Left lung (tissue), 10 donors: ENCODE measurements around the gene PCNT. TPM values are rescaled to one million over a fixed set of nuclear protein-coding genes. Genes with fewer than 3 reads are reported as not detected.

Experiments
- ATAC-seq: fragments of 200-7000 bp; cut with Tn5 transposase; one replicate; pipeline ENCODE4 v1.9.1; 2020; ENCODE audit warnings: moderate library complexity
- DNase-seq, 4 donors: peaks; one replicate each; pipeline ENCODE4 v3.0.0-alpha.2; 2013 to 2020
- H3K27ac ChIP-seq, 2 donors: fragments of 200-600 bp; sonication (generic) in 1 of 2; one replicate each; pipeline versions ENCODE4 v1.5.0 to v1.8.0; 2020 to 2021
- H3K27me3 ChIP-seq, 2 donors: fragments of 200-600 bp; sonication (generic) in 1 of 2; one replicate each; pipeline versions ENCODE4 v1.5.0 to v1.8.0; 2020 to 2021
- H3K36me3 ChIP-seq, 2 donors: fragments of 200-600 bp; sonication (generic) in 1 of 2; one replicate each; pipeline versions ENCODE4 v1.5.0 to v1.8.0; 2020 to 2021
- H3K4me1 ChIP-seq, 2 donors: fragments of 200-600 bp; one replicate each; pipeline ENCODE4 v1.8.0; 2021
- H3K4me3 ChIP-seq, 2 donors: fragments of 200-600 bp; sonication (generic) in 1 of 2; one replicate each; pipeline versions ENCODE4 v1.5.0 to v1.8.0; 2020 to 2021; ENCODE audit warnings: mild to moderate bottlenecking in 1 of 2
- H3K9me3 ChIP-seq, 2 donors: fragments of 200-600 bp; sonication (generic) in 1 of 2; one replicate each; pipeline versions ENCODE4 v1.5.0 to v1.8.0; 2020 to 2021
- intact Hi-C, 2 donors: fragments of 100-400 bp; cut with DNase I; formaldehyde crosslinking; loops; one replicate each; pipeline versions ENCODE4 v1.11.2 to v1.14.2; 2022
- polyA plus RNA-seq, 6 donors: library from polyadenylated mRNA; unstranded; fragments of 120-200 nt; gene quantifications; one replicate each; pipeline ENCODE4 v1.2.1, GENCODE V29; 2013; ENCODE audit not compliant: insufficient read length in 6 of 6
- total RNA-seq, 2 donors: library from RNA; stranded (reverse); fragmentation: NEBNext Ultra II Directional; extraction: Animal tissue kit (Norgen Biotek cat#: 25700); gene quantifications; one replicate each; pipeline ENCODE4 v1.2.1, GENCODE V29; 2021
- TF ChIP-seq, protein P1 (sequence below), 2 donors: fragments of 200-600 bp; sonication (generic) in 1 of 2; IDR thresholded peaks; one replicate each; pipeline versions ENCODE4 v1.5.0 to v1.8.0; 2021; ENCODE audit warnings: antibody characterized with exemption in 2 of 2
- donor health status: DM: no; HTN: yes; CAD: no.
- donor health status: DM: no; HTN: no; CAD: no.

Gene PCNT
- total and polyA plus RNA-seq, 8 donors, result 25.7 to 35.4 (median 32.4) TPM

DNA sequence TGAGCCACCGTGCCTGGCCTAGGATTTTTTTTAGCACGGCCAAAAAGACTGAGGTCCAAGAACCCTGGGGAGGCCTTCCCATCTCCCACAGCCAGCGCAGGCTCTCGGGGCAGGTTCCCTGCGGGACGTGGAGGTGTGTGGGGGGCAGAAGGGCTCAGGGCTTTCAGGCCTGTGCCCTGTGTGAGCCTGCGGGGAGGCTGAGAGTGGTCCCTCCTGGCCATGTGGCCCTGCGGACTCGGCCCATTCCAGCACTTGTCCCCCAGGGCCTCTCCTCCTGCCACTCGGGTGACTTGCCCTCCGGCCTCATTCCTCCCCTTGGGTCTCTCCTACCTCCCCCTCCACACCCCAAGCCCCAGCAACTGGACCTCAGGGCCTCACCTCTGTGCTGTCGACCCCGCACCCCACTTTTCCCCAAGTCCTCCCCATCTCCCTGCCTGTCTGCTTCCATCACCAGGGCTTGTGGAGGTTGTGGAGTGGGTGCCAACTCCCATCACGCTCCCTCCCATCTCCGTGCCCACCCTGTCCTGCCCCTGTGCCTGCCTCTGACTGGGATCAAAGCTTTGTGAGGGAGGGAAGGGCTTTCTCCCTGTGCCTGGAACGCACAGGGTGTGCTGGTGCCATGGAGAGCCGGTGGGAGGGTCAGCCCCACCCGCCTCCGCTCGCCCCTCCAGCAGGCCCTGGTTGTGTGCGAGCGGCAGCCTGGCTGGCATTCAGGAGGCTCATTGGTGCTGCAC lies 102.5 kb downstream of the PCNT start:
- H3K36me3 ChIP-seq, result peaks cover 0 to 80% of the 10 kb centered on the region in 2 donors
- intact Hi-C loops, result no loop called here
- TF ChIP-seq, protein P1, sequence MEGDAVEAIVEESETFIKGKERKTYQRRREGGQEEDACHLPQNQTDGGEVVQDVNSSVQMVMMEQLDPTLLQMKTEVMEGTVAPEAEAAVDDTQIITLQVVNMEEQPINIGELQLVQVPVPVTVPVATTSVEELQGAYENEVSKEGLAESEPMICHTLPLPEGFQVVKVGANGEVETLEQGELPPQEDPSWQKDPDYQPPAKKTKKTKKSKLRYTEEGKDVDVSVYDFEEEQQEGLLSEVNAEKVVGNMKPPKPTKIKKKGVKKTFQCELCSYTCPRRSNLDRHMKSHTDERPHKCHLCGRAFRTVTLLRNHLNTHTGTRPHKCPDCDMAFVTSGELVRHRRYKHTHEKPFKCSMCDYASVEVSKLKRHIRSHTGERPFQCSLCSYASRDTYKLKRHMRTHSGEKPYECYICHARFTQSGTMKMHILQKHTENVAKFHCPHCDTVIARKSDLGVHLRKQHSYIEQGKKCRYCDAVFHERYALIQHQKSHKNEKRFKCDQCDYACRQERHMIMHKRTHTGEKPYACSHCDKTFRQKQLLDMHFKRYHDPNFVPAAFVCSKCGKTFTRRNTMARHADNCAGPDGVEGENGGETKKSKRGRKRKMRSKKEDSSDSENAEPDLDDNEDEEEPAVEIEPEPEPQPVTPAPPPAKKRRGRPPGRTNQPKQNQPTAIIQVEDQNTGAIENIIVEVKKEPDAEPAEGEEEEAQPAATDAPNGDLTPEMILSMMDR (IDR thresholded peaks at IDR 0.05), result no peak
- no peaks in the 10 kb centered on the region for H3K4me1 ChIP-seq
- H3K4me3 ChIP-seq, result no peak overlapping the region
- H3K27me3 ChIP-seq, result no peaks in the 10 kb centered on the region
- H3K9me3 ChIP-seq, result no peaks in the 10 kb centered on the region
- H3K27ac ChIP-seq, result no peak overlapping the region
- ATAC-seq (no peak), DNase-seq (no peak)

DNA sequence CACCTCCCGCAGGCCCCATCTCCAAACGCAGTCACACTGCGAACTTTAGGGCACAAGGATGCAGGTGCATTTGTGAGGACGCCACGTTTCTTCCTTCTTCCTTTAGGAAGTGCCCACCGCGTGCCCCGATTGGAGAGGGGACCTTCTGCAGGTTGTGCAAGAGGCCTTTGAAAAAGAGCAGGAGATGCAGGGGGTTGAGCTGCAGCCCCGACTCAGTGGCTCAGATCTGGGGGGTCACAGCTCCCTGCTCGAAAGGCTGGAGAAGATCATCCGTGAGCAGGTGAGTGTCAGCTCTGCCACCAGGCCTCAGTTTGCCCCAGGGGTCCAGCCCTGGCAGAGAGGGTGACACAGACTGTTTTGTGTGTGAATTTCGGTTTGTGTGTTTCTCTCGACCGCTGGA lies 103.6 kb downstream of the PCNT start:
- ATAC-seq (no peak), DNase-seq (no peak)
- Histone ChIP-seq H3K27ac (no peak overlapping the region), H3K4me3 (no peak overlapping the region), H3K27me3 (no peaks in the 10 kb centered on the region), H3K9me3 (no peaks in the 10 kb centered on the region), H3K4me1 (no peaks in the 10 kb centered on the region), H3K36me3 (peaks cover 0 to 80% of the 10 kb centered on the region in 2 donors)
- intact Hi-C loops, result no loop called here
- TF ChIP-seq, protein P1 (IDR thresholded peaks at IDR 0.05), result no peak

DNA sequence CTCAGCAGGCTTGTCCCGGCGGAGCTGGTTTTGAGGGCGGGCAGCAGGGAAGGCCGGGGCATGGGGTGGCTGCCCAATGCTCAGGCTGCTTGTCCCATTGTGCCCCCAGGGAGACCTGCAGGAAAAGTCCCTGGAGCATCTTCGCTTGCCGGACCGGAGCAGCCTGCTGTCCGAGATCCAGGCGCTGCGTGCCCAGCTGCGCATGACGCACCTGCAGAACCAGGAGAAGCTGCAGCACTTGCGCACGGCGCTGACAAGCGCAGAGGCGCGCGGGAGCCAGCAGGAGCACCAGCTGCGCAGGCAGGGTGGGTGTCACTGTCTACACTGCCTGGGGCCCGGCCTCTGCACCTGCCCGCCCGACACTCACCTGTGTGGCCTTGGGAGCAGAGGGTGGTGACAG lies 104.3 kb downstream of the PCNT start:
- Histone ChIP-seq H3K4me3 (no peak overlapping the region), H3K27me3 (no peaks in the 10 kb centered on the region), H3K4me1 (no peaks in the 10 kb centered on the region), H3K27ac (no peak overlapping the region), H3K36me3 (peaks cover 0 to 83% of the 10 kb centered on the region in 2 donors), H3K9me3 (no peaks in the 10 kb centered on the region)
- intact Hi-C loops, result no loop called here
- ATAC-seq, result no peak
- DNase-seq, result no peak
- TF ChIP-seq, protein P1 (IDR thresholded peaks at IDR 0.05), result no peak

DNA sequence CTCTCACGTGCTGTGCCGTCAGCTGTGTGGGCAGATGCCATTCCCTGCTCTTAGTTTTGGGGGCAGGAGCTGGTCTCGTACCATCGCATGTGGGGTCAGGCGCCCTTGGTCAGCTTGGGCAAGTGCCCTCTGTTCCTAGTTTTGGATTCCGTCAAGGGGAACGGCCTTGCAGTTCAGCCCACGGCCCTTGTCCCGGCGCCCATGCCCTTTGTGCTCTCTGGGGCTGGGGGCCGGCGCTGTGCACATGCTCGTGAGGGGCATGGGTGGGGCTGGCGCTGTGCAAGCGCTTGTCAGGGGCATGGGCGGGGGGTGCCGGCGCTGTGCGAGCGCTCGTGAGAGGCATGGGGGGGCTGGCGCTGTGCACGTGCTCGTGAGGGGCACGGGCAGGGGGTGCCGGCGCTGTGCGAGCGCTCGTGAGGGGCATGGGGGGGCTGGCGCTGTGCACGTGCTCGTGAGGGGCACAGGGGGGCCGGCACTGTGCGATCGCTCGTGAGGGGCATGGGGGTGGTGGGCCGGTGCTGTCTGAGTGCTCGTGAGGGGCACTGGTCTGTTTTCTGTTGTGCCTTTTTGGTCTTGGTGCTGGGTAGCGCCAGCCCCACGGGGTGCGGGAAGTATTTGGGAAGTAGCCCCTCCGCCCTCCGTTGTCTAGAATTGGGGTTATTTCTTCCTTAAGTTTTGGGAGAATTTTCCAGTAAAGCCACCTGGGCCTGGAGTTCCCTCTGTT lies 105.2 kb downstream of the PCNT start:
- H3K27me3 ChIP-seq, result no peaks in the 10 kb centered on the region
- H3K4me1 ChIP-seq, result no peaks in the 10 kb centered on the region
- DNase-seq (no peak), ATAC-seq (no peak)
- no peak overlapping the region for H3K27ac ChIP-seq
- TF ChIP-seq, protein P1 (IDR thresholded peaks at IDR 0.05), result no peak
- H3K9me3 ChIP-seq, result no peaks in the 10 kb centered on the region
- peaks cover 0 to 91% of the 10 kb centered on the region in 2 donors for H3K36me3 ChIP-seq
- no peak overlapping the region for H3K4me3 ChIP-seq
- intact Hi-C loops, result no loop called here
